Osteoblast (primary cell): Measurements from ENCODE around the gene NUAK2. TPM values are rescaled to one million over a fixed set of nuclear protein-coding genes. Genes with fewer than 3 reads are reported as not detected.
A peak's percentile ranks its signal among the peaks of the same experiment; 100 is the strongest.

Experiments
- DNase-seq: peaks from one replicate; pipeline ENCODE4 v3.0.0; 2011; ENCODE audit warnings: low spot score, mixed read lengths; ENCODE audit not compliant: insufficient read length; ENCODE audit errors: missing footprints
- H2AFZ ChIP-seq: 2 replicates; pipeline ENCODE4 v1.6.0; 2011; ENCODE audit warnings: mild to moderate bottlenecking, low read length
- H3K27ac ChIP-seq: 2 replicates; pipeline ENCODE4 v1.5.1; 2011; ENCODE audit warnings: mild to moderate bottlenecking, low read depth, low read length, moderate library complexity
- H3K27me3 ChIP-seq: 2 replicates; pipeline ENCODE4 v1.6.0; 2012; ENCODE audit warnings: mild to moderate bottlenecking, control low read depth, inconsistent platforms, low read length, moderate library complexity; ENCODE audit not compliant: insufficient read depth
- H3K36me3 ChIP-seq: 2 replicates; pipeline ENCODE4 v1.5.1; 2011; ENCODE audit warnings: mild to moderate bottlenecking, low read length, control low read depth, moderate library complexity; ENCODE audit not compliant: insufficient read depth
- H3K4me1 ChIP-seq: 2 replicates; pipeline ENCODE4 v1.5.1; 2011; ENCODE audit warnings: mild to moderate bottlenecking, low read length, control low read depth, moderate library complexity; ENCODE audit not compliant: insufficient read depth
- H3K4me2 ChIP-seq: 2 replicates; pipeline ENCODE4 v1.6.0; 2011; ENCODE audit warnings: mild to moderate bottlenecking, low read length; ENCODE audit not compliant: insufficient read depth
- H3K4me3 ChIP-seq: fragments of 200-600 bp; sonication (generic); 3 replicates; pipeline ENCODE4 v1.5.1; 2012; ENCODE audit warnings: mild to moderate bottlenecking, low read length, inconsistent platforms; ENCODE audit not compliant: insufficient read depth
- H3K79me2 ChIP-seq: 2 replicates; pipeline ENCODE4 v1.6.0; 2012; ENCODE audit warnings: mild to moderate bottlenecking, low read length, control low read depth, inconsistent platforms; ENCODE audit not compliant: insufficient read depth
- H3K9me3 ChIP-seq: 2 replicates; pipeline ENCODE4 v1.5.1; 2011; ENCODE audit warnings: low read depth, low read length, control low read depth
- H4K20me1 ChIP-seq: 2 replicates; pipeline ENCODE4 v1.6.0; 2012; ENCODE audit warnings: mild to moderate bottlenecking, low read length, control low read depth; ENCODE audit not compliant: insufficient read depth
- CTCF ChIP-seq: IDR thresholded peaks from 2 replicates; pipeline ENCODE4 v1.5.1; 2011; ENCODE audit warnings: mild to moderate bottlenecking, low read depth, low read length, moderate library complexity; ENCODE audit errors: extremely low read depth
- total RNA-seq: library from RNA; depleted of rRNA; stranded (reverse); fragments of >200 nt; gene quantifications from 2 replicates; pipeline ENCODE4 v1.2.3, GENCODE V29; 2012

NUAK2 gene
- 2.7 and 3.6 TPM in 2 replicates for total RNA-seq

- H2AFZ ChIP-seq, result peak within 1 kb of the TSS; percentile 80
- no peaks in the 10 kb centered on the region for H3K27me3 ChIP-seq
- H4K20me1 ChIP-seq, result peaks cover 32% of the 10 kb centered on the region
- peak within 1 kb of the TSS; percentile 80 for H3K4me2 ChIP-seq
- peaks cover 52% of the 10 kb centered on the region for H3K4me1 ChIP-seq
- DNase-seq, result peak; percentile 98
- TF ChIP-seq CTCF, result peak; percentile 23
- H3K79me2 ChIP-seq, result peaks cover 51% of the 10 kb centered on the region
- H3K9me3 ChIP-seq, result no peaks in the 10 kb centered on the region
- H3K4me3 ChIP-seq, result peak within 1 kb of the TSS; percentile 92
- H3K36me3 ChIP-seq, result no peaks in the 10 kb centered on the region
- H3K27ac ChIP-seq, result peak within 1 kb of the TSS; percentile 62
Measured at GRCh38 chr1:205321162-205321958, at the start of gene NUAK2. Gene NUAK2, minus strand, starts transcription at chr1:205321745. Its CDS starts 117 bp downstream, at chr1:205321628.

GRCh38 chr1:205370780-205371179 lies 49.2 kb upstream of the NUAK2 start:
- no peaks in the 10 kb centered on the region for H4K20me1 ChIP-seq
- H3K36me3 ChIP-seq, result no peaks in the 10 kb centered on the region
- peaks cover 49% of the 10 kb centered on the region for H3K4me1 ChIP-seq
- H3K27me3 ChIP-seq, result no peaks in the 10 kb centered on the region
- H3K27ac ChIP-seq, result no peak overlapping the region
- no peak for TF ChIP-seq CTCF
- DNase-seq, result no peak
- H3K9me3 ChIP-seq, result no peaks in the 10 kb centered on the region
- no peaks in the 10 kb centered on the region for H3K79me2 ChIP-seq
- H3K4me2 ChIP-seq, result no peak overlapping the region
- H3K4me3 ChIP-seq, result no peak overlapping the region
- no peak overlapping the region for H2AFZ ChIP-seq

GRCh38 chr1:205369701-205370123 lies 48.2 kb upstream of the NUAK2 start:
- Histone ChIP-seq H2AFZ (no peak overlapping the region), H3K36me3 (no peaks in the 10 kb centered on the region), H3K9me3 (no peaks in the 10 kb centered on the region), H3K4me2 (no peak overlapping the region), H3K27ac (no peak overlapping the region), H3K27me3 (no peaks in the 10 kb centered on the region), H4K20me1 (no peaks in the 10 kb centered on the region), H3K4me3 (no peak overlapping the region), H3K79me2 (no peaks in the 10 kb centered on the region), H3K4me1 (peaks cover 42% of the 10 kb centered on the region)
- TF ChIP-seq CTCF, result no peak
- no peak for DNase-seq

GRCh38 chr1:205368478-205368877 lies 46.9 kb upstream of the NUAK2 start:
- Histone ChIP-seq H3K9me3 (no peaks in the 10 kb centered on the region), H3K4me3 (no peak overlapping the region), H3K27me3 (no peaks in the 10 kb centered on the region), H3K27ac (no peak overlapping the region), H3K4me1 (peaks cover 30% of the 10 kb centered on the region), H4K20me1 (no peaks in the 10 kb centered on the region), H3K79me2 (no peaks in the 10 kb centered on the region), H3K36me3 (no peaks in the 10 kb centered on the region), H3K4me2 (no peak overlapping the region), H2AFZ (no peak overlapping the region)
- DNase-seq, result no peak
- no peak for TF ChIP-seq CTCF
